ENCODE data around the gene MRPL57.

GRCh38 chr13:21147827-21148226 is 28.6 kb upstream of the MRPL57 start:
- no peak for TF ChIP-seq CTCF (IDR thresholded peaks at IDR 0.05; ENCODE audit: low read depth, low read length, missing input control)
- TF ChIP-seq ATF3 (IDR thresholded peaks at IDR 0.05): no peak
- TF ChIP-seq HNF4A (conservative IDR thresholded peaks at IDR 0.05): no peak
- no peak for TF ChIP-seq YY1 (IDR thresholded peaks at IDR 0.05)
- no peak for TF ChIP-seq RXRA (IDR thresholded peaks at IDR 0.05)
- no peak for TF ChIP-seq REST (IDR thresholded peaks at IDR 0.05)
- no peak for TF ChIP-seq SP1 (IDR thresholded peaks at IDR 0.05)
- TF ChIP-seq MAX (IDR thresholded peaks at IDR 0.05): no peak
- no peak for TF ChIP-seq RAD21 (IDR thresholded peaks at IDR 0.05)
